Right ventricle myocardium superior (tissue), 1 donor: ENCODE data around the gene EVC2. TPM values are rescaled to one million over a fixed set of nuclear protein-coding genes. Genes with fewer than 3 reads are reported as not detected.

Source experiments
- ATAC-seq: fragments of 200-7000 bp; cut with Tn5 transposase; one replicate; pipeline ENCODE4 v1.9.1; 2020; ENCODE audit warnings: mild to moderate bottlenecking; ENCODE audit not compliant: poor library complexity
- DNase-seq: peaks from one replicate; pipeline ENCODE4 v3.0.0-alpha.2; 2020
- intact Hi-C: fragments of 100-400 bp; cut with DNase I; formaldehyde crosslinking; loops from one replicate; pipeline ENCODE4 v1.11.2; 2022
- total RNA-seq: library from RNA; stranded (reverse); fragmentation: NEBNext Ultra II Directional; extraction: Animal tissue kit (Norgen Biotek cat#: 25700); gene quantifications from one replicate; pipeline ENCODE4 v1.2.1, GENCODE V29; 2021
- donor health status: DM: no; HTN: yes; CAD: no; lungs with severe emphysema.

The EVC2 gene
- total RNA-seq, 1 donor from 2014 or later = 1.6 TPM

- no peak for ATAC-seq
- intact Hi-C loops = no loop called here
- DNase-seq = no peak
These were observed 68.3 kb downstream of the EVC2 start for GRCh38 chr4:5640096-5640495.

- intact Hi-C loops = no loop called here
- DNase-seq (no peak), ATAC-seq (no peak)
These were observed 68.8 kb downstream of the EVC2 start for GRCh38 chr4:5639556-5639955.

DNA sequence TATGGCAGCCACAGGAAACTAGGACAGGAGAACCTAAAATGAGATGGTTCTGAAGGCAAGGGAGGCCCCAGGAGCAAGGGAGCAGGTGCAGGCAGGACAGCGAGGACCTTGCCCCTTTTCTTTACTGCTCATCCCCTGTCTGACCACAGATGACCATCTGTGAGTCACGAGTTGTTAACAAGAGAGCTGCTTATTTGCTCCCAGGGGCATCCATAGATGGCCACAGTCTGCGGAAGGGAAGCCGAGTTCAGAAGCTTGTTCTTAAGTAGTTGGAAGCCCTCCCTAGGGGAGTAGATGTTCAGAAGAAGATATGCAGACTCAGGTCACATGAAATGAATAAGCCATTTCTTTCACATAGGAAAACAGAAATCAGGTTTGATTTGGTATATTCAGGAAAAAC is 69.4 kb downstream of the EVC2 start:
- ATAC-seq = no peak
- no peak for DNase-seq
- intact Hi-C loops = no loop called here

- intact Hi-C loops = no loop called here
- DNase-seq = no peak
- no peak for ATAC-seq
These were observed 70.0 kb downstream of the EVC2 start for GRCh38 chr4:5638316-5638715.

DNA sequence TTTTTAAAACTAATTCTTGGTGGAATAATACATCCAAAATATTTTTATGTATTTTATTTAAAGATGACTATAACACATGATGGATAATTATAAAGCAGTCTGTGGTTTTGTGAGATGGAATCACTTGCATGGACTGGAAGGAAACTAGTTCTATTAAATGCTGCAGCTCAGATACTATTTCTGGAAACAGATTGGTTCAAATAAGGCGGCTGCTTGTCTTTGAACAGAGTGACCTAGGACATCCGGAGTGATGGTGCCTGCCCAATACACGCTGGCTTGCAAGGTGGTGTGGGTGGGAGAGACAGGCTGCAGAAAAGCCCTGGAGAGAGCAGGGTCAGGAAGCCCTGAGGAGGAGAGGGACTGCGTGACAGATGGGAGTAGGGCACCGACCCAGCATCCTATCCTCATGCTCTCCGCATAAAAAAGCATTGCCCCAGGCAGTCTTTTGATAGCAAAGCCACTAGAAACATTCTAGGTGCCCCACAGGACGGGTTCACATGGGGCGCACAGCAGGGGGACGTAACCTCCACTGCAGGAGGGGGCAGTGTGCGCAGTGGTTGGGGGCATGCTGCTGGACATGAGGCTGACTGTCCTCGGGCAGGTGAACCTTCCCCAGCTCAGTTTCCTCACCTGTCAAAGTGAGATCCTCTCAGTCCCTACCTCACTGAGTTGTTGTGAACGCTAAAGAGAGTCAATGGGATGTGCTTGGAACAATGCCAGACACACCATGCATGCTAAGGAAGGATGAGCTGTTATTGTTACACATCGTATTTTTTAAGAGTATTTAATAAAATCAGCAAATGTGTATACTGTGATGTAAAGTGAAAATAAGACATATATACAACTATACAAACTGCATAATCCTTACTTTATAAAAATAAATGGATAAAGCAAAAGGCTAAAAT is 71.3 kb downstream of the EVC2 start:
- DNase-seq (no peak), ATAC-seq (no peak)
- intact Hi-C loops = no loop called here

- DNase-seq (no peak), ATAC-seq (no peak)
- intact Hi-C loops = no loop called here
These were observed 72.5 kb downstream of the EVC2 start for GRCh38 chr4:5635826-5636195.

DNA sequence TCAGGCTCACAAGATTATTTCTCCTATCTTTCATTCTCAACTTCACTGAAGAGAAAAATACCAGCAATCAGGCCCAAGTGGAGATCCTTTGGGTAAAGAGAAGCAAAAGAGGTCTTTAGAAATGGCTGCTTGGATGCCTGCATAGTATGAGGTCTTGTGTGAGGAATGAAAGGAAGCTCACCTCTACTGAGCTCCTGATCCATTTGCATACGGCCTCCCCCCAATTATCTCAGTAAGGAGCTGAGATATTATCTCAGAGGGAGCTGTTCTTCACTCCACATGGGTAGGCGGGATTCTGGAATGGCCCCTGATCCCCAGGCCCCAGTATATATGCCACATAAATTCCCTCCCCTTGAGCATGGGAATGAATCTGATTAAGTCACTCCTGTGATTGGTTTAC is 75.8 kb downstream of the EVC2 start:
- intact Hi-C loops = no loop called here
- DNase-seq (no peak), ATAC-seq (no peak)

DNA sequence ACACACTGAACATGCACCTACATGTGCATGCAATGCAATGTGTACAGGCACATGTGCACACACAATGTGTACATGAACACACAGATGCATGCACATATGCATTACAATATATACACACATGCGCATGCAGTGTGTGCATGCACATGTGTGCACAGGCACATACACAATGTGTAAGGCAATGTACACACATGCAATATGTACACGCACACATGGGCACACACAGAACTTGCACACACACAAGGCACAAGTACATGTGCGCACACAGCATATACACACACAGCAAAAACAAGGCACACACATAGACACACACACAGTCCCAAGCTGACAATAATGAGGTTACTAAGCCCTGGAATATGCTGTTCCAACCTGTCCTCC is 76.3 kb downstream of the EVC2 start:
- ATAC-seq (no peak), DNase-seq (no peak)
- intact Hi-C loops = no loop called here

DNA sequence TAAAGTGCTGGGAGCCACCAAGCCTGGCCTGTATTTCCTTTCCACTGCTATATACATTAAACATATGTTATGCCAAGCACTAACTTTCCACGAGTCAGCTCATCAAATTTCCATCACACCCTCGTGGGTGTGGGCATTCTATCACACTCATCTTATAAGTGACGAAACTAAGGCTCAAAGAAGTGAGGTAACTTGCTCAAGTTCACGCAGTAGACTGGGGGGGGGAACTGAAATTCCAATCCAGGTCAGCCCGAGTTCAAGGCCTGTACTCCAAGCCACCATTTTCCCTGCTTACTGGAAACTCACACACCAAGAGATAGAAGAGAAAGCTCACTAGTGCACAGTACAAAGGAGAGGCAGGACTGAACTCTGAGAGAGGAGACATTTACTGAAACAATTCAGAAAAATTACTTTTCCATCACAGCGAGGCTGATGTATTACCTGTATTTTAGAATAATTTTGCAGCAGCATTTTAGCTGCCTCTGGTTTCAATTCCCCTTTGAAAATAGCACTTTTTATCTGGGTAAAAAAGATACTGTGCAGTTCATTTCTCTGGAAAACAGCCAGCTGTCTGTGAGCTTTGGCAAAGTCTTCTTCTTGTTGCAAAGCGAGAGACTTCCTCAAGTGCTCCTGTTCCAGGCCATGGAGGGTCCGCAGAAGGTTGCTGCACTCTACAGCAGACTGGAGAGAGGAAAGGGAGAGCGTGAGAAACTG is 76.8 kb downstream of the EVC2 start:
- no peak for ATAC-seq
- DNase-seq = no peak
- intact Hi-C loops = no loop called here

- ATAC-seq (no peak), DNase-seq (no peak)
- intact Hi-C loops = no loop called here
These were observed 77.6 kb downstream of the EVC2 start for GRCh38 chr4:5630762-5631161.

- intact Hi-C loops = no loop called here
- ATAC-seq (no peak), DNase-seq (no peak)
These were observed 78.8 kb downstream of the EVC2 start for GRCh38 chr4:5629542-5629941.

- no peak for ATAC-seq
- no peak for DNase-seq
- intact Hi-C loops = no loop called here
These were observed 81.4 kb downstream of the EVC2 start for GRCh38 chr4:5626913-5627312.

GRCh38 chr4:5622596-5622995 is 85.8 kb downstream of the EVC2 start:
- intact Hi-C loops = no loop called here
- DNase-seq (no peak), ATAC-seq (no peak)

GRCh38 chr4:5619913-5620625 is 88.3 kb downstream of the EVC2 start:
- ATAC-seq = no peak
- intact Hi-C loops = no loop called here
- no peak for DNase-seq

DNA sequence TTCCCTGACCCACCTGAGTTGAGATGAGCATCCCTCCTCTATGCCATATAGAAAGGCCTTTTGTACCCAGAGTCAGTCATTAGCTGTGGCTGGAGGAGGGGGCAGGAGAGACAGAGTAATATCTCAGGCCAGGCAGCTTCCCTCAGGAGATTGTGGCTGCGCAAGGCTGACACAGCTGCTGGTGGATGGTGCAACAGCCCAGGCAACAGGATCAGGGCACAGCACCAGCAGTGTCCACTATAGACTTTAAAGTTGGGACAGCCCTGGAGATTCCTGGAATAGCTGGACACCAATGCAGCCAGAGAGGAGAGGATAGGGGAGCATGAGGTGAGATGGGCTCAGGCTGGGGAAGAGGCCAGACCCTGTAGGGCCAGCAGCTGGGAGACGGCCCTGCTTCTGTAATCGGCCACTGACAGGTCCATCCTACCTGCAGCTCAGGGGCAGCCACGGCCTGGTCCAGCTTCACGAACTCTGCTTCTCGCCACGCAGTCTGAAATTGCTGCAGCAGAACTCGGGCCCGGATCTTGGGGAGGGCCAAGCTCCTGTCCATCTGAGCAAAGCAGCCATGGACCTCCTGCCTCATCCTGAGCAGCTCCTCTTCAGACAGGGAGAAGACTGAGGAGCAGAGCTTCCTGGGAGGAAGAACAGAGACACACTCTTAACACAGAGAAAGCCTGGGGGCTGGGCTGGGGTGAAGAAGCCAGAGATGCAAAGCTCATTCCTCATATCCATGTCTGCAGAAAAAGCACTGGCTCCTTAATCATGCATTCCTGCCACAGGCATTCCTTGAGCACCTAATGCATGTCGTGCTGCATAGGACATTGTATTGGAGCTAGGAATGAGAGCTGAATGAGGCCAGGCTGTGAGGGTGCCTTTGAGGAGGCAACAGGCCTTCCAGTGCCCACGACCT is 90.1 kb downstream of the EVC2 start:
- ATAC-seq (no peak), DNase-seq (no peak)
- intact Hi-C loops = no loop called here

DNA sequence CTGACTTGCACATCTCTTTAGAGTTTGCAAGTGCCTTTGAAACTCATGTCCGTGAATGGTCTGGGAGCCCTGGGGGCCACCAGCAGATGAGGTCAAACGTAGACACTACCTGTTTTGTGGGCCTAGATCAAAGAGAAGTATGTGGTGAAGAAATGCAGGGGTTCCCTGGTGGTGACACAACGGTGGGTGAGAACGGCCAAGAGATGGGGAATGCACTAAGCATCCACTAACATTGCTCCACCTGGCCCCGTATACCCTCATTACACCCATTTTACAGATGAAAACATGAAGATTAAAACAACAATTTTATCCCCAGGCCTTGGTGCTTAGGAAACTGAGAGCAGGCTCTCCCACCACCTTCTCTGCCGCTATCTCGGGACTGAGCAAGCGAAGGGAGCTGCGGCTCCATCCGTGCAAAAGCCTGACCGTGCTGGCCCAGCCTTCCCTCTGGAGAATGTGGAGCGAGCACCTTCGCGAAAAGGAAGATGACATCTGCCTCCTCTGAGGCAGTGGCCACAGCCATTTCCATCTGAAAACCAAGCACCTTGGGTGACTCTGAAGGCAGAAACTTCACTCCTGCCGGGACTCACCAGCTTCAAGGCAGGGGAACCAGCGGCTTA is 91.9 kb downstream of the EVC2 start:
- intact Hi-C loops = no loop called here
- ATAC-seq (no peak), DNase-seq (no peak)

GRCh38 chr4:5615496-5616075 is 92.8 kb downstream of the EVC2 start:
- intact Hi-C loops = no loop called here
- ATAC-seq (no peak), DNase-seq (no peak)

- ATAC-seq = no peak
- intact Hi-C loops = no loop called here
- DNase-seq = no peak
These were observed 96.6 kb downstream of the EVC2 start for GRCh38 chr4:5611750-5612149.
